ENCODE measurements around the gene ABCA1.
A peak's percentile ranks its signal among the peaks of the same experiment; 100 is the strongest.
"Not testable (repeated sequence)": the region's sequence is repeated elsewhere in the genome, so short reads cannot be mapped to it uniquely, and the experiment has no call there.

Gene ABCA1

GRCh38 chr9:104784098-104784497, 143.9 kb downstream of the ABCA1 start:
- DNase-seq: no peak

GRCh38 chr9:104783588-104783987, 144.4 kb downstream of the ABCA1 start:
- no peak for DNase-seq

GRCh38 chr9:104780796-104781395, 147.1 kb downstream of the ABCA1 start:
- DNase-seq: peak in 1 of 2 experiments; percentile 25

DNA sequence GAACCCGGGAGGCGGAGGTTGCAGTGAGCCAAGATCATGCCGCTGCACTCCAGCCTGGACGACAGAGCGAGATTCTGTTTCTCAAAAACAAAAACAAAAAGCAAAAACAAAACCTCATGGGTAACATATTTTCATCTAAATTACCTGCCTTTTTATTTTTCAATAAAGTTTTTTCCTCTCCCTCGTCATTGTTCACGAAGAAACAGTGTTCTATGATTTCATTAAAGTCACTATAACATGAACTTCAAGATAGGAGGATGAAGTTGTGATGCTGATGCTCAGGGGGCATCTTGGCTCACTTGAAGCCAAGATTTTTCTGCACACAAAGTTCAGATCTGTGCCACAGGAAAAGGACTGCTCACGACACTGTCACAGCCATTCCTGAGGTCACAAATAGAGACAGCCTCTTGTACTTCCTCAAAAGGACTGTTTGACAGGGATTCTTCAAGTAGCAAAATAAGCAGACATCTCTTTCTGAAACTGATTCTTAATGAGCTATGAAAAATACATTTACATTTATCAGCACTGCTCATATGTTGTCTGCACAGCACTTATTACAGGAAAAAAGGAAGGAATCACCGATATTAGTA, 147.9 kb downstream of the ABCA1 start:
- DNase-seq: no peak

GRCh38 chr9:104779334-104779733, 148.6 kb downstream of the ABCA1 start:
- DNase-seq: no peak

- no peak for DNase-seq
Measured at GRCh38 chr9:104778802-104779201, 149.2 kb downstream of the ABCA1 start.

DNA sequence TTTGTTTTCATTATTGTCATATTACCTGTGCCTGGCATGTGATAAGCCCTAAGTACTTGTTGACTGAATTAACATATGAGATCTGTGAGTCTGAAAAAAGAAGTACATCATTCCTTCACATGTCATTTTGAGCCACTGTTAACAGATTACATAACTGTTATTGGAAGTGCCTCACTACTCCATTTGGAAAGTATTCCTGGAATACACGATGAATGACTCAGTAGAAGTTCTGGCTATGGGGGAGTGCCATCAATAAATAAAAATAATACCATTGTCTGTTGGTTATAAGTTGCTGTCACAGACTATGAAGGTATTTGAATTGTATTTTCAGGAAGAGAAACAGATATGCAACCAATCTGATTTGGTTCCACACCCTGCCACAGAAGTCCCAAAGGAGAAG, 151.2 kb downstream of the ABCA1 start:
- no peak for DNase-seq

- no peak for DNase-seq
Measured at GRCh38 chr9:104775976-104776375, 152.0 kb downstream of the ABCA1 start.

- no peak for DNase-seq
Measured at GRCh38 chr9:104775574-104775936, 152.4 kb downstream of the ABCA1 start.

- no peak for DNase-seq
Measured at GRCh38 chr9:104774831-104775573, 153.0 kb downstream of the ABCA1 start.

- no peak for DNase-seq
Measured at GRCh38 chr9:104774132-104774531, 153.8 kb downstream of the ABCA1 start.

DNA sequence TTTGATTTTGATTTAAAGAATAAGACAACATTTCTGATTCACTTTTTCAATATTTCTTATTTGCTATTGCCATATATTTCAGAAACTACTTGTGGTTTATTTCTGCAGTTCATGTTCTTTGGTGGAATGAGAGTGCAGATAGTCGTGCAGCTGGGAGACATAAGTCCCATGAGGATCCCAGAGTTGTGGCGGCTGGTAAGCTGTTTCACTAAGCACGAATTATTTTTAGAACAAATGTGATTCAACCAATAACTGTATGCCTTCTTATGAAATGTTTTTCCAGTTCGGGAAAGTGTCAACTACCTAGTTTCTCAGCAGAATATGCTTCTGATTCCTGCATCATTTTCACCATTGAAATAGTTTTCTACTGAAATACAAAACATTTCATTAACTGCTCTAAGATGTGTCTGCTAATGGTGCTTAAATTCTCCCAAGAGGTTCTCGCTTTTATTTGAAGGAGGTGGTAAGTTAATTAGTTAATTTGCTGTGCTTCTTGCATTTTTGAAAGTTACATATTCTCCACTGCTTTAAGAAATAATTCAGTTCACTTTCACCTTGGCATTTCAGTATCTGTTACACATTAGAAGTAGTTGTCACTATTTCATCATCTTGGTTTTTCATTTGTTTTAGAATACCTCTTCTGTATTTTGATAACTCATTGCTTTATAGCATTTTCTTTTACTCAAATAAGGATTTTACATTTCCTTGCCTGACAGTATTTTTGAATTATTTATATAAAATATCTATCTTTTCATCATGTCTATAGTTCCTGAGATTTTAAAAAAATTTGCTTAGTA, 155.0 kb downstream of the ABCA1 start:
- DNase-seq: no peak

DNA sequence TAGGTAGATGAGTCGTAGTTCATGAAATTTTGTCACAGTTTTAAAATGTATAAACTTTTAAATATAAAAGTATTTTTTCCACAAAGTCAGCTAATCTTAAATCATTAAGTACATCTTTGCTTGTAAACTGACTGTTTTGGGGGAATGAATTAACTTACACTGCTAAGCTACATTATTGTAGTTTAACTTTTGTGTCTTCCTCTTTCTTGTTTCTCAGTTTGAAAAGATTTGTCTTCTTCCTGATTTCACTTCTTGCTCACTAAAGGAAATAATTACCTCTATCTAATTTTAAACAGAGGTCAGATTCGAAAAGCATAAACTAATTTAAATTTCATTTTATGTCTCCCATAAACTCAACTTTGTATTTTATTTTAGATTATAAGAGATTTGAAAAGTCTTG, 158.3 kb downstream of the ABCA1 start:
- no peak for DNase-seq

DNA sequence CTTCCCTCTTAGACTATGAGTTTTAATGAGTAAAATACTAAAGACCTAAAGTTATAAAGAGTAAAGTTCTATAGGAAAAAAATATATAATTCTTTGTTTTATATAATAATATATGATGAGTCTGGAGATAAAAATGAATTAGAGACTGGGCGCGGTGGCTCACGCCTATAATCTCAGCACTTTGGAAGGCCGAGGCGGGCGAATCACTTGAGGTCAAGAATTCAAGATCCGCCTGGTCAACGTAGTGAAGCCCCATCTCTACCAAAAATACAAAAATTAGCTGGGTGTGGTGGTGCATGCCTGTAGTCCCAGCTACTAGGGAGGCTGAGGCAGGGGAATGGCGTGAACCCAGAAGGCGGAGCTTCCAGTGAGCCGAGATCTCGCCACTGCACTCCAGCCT, 158.9 kb downstream of the ABCA1 start:
- not testable (repeated sequence) for DNase-seq

DNA sequence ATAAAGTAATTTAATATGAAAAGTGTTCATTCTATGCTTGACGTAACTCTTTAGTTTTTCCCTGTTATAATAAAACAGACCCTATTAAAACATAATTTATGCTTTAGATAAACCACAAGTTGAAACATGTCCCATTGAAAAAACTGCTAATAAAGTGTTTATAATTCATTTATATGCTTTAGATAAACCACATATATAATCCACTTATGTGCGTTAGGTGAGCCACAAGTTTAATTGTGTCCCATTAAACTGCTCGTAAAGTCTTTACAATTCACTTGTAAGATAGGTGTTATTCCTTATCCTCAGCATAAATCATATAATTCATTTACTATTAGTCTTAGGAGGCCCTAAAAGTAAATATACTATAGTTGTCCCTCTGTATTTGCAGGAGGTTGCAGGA, 160.4 kb downstream of the ABCA1 start:
- DNase-seq: no peak

GRCh38 chr9:104766025-104766424, 161.9 kb downstream of the ABCA1 start:
- DNase-seq: no peak

GRCh38 chr9:104765138-104765537, 162.8 kb downstream of the ABCA1 start:
- DNase-seq: no peak

- peak in 1 of 2 experiments; percentile 19 for DNase-seq
Measured at GRCh38 chr9:104758974-104759373, 169.0 kb downstream of the ABCA1 start.

- DNase-seq: no peak
Measured at GRCh38 chr9:104750185-104750767, 177.7 kb downstream of the ABCA1 start.

DNA sequence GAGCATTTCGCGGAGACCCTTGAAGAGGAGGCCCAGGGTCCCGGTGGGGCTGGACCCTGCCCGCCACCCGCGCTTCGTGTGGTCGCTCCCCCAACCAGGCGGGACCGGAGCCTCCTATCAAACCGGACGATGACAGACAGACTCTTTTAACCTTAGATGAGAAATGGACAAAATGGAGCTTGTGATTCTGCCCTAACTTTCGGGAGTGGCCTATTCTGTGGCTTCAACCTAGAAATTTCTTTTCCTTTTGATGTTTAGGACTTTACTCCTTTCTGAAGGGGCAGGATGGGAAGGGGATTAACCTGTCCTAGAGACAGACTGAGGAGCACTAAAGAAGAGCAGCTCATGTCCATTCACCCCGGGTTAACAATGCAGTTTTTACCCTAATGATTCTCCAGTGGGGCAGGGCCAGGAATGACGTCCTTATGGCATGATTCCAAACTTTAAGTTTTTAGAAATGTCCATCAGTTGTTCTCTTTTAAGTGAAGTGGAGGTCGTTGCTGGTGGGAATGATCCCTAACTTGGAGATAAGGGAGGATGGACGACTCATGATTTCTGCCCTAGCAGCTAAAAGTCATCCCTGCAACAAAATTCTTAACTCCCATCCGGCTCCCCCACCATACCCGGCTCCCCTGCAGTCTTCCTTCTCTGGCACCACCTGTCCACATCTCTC, 179.5 kb downstream of the ABCA1 start:
- DNase-seq: peak in 1 of 2 experiments; percentile 29

DNA sequence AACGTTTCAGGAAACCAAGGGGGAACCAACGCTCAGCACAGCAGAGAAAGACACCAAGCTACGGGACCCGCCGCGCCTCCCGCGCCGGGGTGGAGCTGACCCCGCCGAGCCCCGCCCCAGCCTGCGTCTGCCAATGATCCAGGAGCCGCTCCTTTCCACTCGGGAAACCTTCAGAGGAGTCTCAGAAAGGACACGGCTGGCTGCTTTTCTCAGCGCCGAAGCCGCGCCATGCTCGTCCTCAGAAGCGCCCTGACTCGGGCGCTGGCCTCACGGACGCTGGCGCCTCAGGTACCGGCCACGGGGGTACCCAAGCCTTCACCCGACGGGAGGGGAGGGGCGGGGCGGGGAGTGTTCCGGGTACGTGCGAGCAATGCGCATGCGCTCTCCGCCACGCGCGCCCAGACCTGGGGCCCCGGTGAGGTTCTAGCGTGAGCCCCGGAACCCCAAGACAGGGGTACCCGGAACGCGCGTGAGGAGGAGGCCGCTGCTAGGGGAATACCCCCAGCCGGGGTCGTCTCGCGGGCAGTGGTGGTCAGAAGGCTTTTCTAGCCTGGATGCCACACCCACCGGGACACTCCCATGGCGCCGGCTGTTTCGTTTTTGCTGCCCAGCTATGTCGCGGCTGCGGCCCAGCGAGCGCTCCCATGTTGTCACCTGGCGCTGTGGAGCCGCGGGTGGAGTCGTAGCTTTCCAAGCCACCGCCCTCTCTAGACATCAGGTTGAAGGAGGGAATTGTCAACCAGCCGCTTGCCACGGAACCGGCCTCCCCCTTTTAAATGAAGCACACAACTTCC, 180.2 kb downstream of the ABCA1 start, which contains the start of gene NIPSNAP3A:
Gene NIPSNAP3A, plus strand, starts transcription at position 119 of the 794 bp plus-strand sequence. Its CDS starts 110 bp downstream, at position 229.
- DNase-seq: peak; percentile 79 to 83

DNA sequence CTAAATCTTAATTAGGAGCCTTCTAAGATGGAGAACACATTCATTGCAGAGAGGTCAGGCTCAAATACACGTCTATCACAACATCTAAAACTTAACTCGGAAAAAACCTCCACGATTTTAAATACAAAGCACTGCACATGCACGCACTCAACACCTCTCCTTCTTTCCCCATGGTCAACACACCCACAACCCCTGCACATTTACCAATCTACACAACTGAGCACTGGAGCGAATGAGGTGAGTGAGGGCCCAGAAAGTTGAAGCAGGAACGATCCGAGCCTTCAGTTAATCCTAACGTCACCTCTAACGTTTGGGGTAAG, 180.8 kb downstream of the ABCA1 start:
- no peak for DNase-seq
